Measurements from ENCODE around the gene CYBC1. TPM values are rescaled to one million over a fixed set of nuclear protein-coding genes. Genes with fewer than 3 reads are reported as not detected.

The CYBC1 gene
- total and polyA plus RNA-seq, 2 of the 4 experiments (the other 2 are of a cell fraction) = 75.1 to 76.7 TPM

- Histone ChIP-seq H2AK9ac (replicated peaks; ENCODE audit: low read depth, low read length, poor library complexity) (no peak overlapping the region), H2AK5ac (ENCODE audit: low read depth, low read length) (no peak overlapping the region), H3K4me2 (ENCODE audit: low read depth, low read length) (no peak overlapping the region), H4K20me1 (ENCODE audit: insufficient read depth, low read length) (peaks cover 13% of the 10 kb centered on the region; the same call in 1 of the 2 replicates), H3K9me3 (ENCODE audit: control insufficient read depth, insufficient read depth, low read length) (no peaks in the 10 kb centered on the region), H4K8ac (ENCODE audit: low read depth in 2 of 2, low read length in 2 of 2) (no peak overlapping the region), H4K5ac (ENCODE audit: low read depth, low read length) (no peak overlapping the region), H3K23ac (ENCODE audit: low read depth, low read length) (no peak overlapping the region), H2BK15ac (ENCODE audit: low read depth, low read length) (no peak overlapping the region), H3K18ac (ENCODE audit: low read depth, low read length) (no peak overlapping the region), H3K36me3 (ENCODE audit: control insufficient read depth, insufficient read depth, low read length) (peaks cover 11% of the 10 kb centered on the region), H2AFZ (replicated peaks; ENCODE audit: low read length, poor library complexity) (no peak overlapping the region), H3K4ac (ENCODE audit: low read depth, low read length) (no peak overlapping the region), H3K4me1 (ENCODE audit: control insufficient read depth, insufficient read depth, low read length) (peaks cover 3% of the 10 kb centered on the region), H3K79me1 (ENCODE audit: low read depth in 1 of 2, low read length in 2 of 2) (no peaks in the 10 kb centered on the region), H2BK120ac (ENCODE audit: low read depth, low read length) (no peak overlapping the region), H3K27ac (ENCODE audit: insufficient read depth, low read length) (no peak overlapping the region), H3K56ac (ENCODE audit: extremely low read depth, insufficient read depth, low read length) (no peak overlapping the region), H3K14ac (replicated peaks; ENCODE audit: low read depth, low read length) (no peak overlapping the region), H3K27me3 (ENCODE audit: control insufficient read depth, insufficient read depth, low read length) (no peaks in the 10 kb centered on the region), H4K91ac (ENCODE audit: insufficient read depth, low read depth, low read length) (no peak overlapping the region), H3K9ac (ENCODE audit: low read depth, low read length) (no peak overlapping the region), H2BK5ac (ENCODE audit: low read depth, low read length, poor library complexity, severe bottlenecking) (no peak overlapping the region), H2BK20ac (ENCODE audit: low read depth, low read length) (no peak overlapping the region), H3K4me3 (ENCODE audit: insufficient read depth, low read depth, low read length) (no peak overlapping the region), H3K9me1 (ENCODE audit: insufficient read depth, low read length) (no peaks in the 10 kb centered on the region; the same call in 1 of the 2 replicates)
- ATAC-seq (ENCODE audit: low read depth) (no peak), DNase-seq (no peak)
- POLR2A ChIA-PET (ENCODE audit: unreplicated experiment) = no interaction called here
- intact Hi-C loops (cut with micrococcal nuclease) (no loop called here), in situ Hi-C loops (cut with MboI; ENCODE audit: low sequenced_read_pairs) (no loop called here), dilution Hi-C loops (cut with HindIII; ENCODE audit: low sequenced_read_pairs, unreplicated experiment) (no loop called here)
- TF ChIP-seq, protein P1, sequence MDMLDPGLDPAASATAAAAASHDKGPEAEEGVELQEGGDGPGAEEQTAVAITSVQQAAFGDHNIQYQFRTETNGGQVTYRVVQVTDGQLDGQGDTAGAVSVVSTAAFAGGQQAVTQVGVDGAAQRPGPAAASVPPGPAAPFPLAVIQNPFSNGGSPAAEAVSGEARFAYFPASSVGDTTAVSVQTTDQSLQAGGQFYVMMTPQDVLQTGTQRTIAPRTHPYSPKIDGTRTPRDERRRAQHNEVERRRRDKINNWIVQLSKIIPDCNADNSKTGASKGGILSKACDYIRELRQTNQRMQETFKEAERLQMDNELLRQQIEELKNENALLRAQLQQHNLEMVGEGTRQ (IDR thresholded peaks at IDR 0.05; ENCODE audit: low read depth, low read length) = no peak
- no peak for TF ChIP-seq MAZ (IDR thresholded peaks at IDR 0.05; ENCODE audit: borderline replicate concordance, low read depth, low read length)
- TF ChIP-seq POLR2A (IDR thresholded peaks at IDR 0.05; ENCODE audit: low read depth, low read length) = no peak
- no peak for TF ChIP-seq RFX5 (IDR thresholded peaks at IDR 0.05; ENCODE audit: low read depth, low read length)
- no peak for TF ChIP-seq FOS (IDR thresholded peaks at IDR 0.05; ENCODE audit: low read depth, low read length)
- TF ChIP-seq, protein P2, sequence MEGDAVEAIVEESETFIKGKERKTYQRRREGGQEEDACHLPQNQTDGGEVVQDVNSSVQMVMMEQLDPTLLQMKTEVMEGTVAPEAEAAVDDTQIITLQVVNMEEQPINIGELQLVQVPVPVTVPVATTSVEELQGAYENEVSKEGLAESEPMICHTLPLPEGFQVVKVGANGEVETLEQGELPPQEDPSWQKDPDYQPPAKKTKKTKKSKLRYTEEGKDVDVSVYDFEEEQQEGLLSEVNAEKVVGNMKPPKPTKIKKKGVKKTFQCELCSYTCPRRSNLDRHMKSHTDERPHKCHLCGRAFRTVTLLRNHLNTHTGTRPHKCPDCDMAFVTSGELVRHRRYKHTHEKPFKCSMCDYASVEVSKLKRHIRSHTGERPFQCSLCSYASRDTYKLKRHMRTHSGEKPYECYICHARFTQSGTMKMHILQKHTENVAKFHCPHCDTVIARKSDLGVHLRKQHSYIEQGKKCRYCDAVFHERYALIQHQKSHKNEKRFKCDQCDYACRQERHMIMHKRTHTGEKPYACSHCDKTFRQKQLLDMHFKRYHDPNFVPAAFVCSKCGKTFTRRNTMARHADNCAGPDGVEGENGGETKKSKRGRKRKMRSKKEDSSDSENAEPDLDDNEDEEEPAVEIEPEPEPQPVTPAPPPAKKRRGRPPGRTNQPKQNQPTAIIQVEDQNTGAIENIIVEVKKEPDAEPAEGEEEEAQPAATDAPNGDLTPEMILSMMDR (conservative IDR thresholded peaks at IDR 0.05; ENCODE audit: low read depth, low read length) = no peak
- no peak for TF ChIP-seq BHLHE40 (IDR thresholded peaks at IDR 0.05; ENCODE audit: low read depth, low read length)
- no peak for TF ChIP-seq CEBPB (IDR thresholded peaks at IDR 0.05; ENCODE audit: low read depth, low read length)
- TF ChIP-seq CHD1 (IDR thresholded peaks at IDR 0.05; ENCODE audit: low read depth, low read length) = no peak
- TF ChIP-seq NFE2L2 (IDR thresholded peaks at IDR 0.05; ENCODE audit: low read depth, low read length) = no peak
- no peak for TF ChIP-seq RAD21 (IDR thresholded peaks at IDR 0.05; ENCODE audit: low read length)
- TF ChIP-seq MAFK (IDR thresholded peaks at IDR 0.05; ENCODE audit: low read depth, low read length) = no peak
- no peak for TF ChIP-seq RCOR1 (IDR thresholded peaks at IDR 0.05; ENCODE audit: insufficient replicate concordance, low read length)
- no peak for TF ChIP-seq SMC3 (IDR thresholded peaks at IDR 0.05; ENCODE audit: low read depth, low read length)
- 90% methylated on average over 8 of the region's 18 CpGs; no CpG with 5 or more reads in 1 of the 2 experiments for WGBS, 2 experiments (ENCODE audit: extremely low coverage in 2 of 2, insufficient read length in 1 of 2)
- BruUV-seq (replicated peaks) = no TSS peak
- CTCF ChIA-PET = no interaction called here
Observed at GRCh38 chr17:82437325-82437668, 13.3 kb downstream of the CYBC1 start.

Measured in IMR-90 (cell line).